Heart left ventricle (tissue), 13 donors: ENCODE results near the gene KRTAP5-3.

Source experiments
- POLR2A ChIP-seq, 2 donors: fragments of 450-650 bp; IDR thresholded peaks; one replicate each; pipeline ENCODE4 v1.6.1; 2017; ENCODE audit warnings: antibody characterized with exemption in 2 of 2, mild to moderate bottlenecking in 2 of 2, moderate library complexity in 2 of 2
- TF ChIP-seq, protein P1 (sequence below), 12 donors: fragments of 200-600 bp; sonication (generic) in 4 of 12; IDR thresholded peaks; one replicate each; pipeline versions ENCODE4 v1.5.0 to v1.8.0; 2018 to 2022; ENCODE audit warnings: antibody characterized with exemption in 12 of 12, mild to moderate bottlenecking in 5 of 12
- donor health status: ischemic (EF 13 %, LVEDD 7.1; RV severe dilation, severe dysfunction).
- donor health status: DM: no; HTN: yes; CAD: no.
- donor health status: DM: no; HTN: no; CAD: no.
- donor health status: ischemic (EF 25% LVEDD 6.9; RV normal size, moderate dysfunction).
- donor health status: ischemic (EF 25% LVEDD 5.7; RV mildly dilated, moderate dysfunction).
- donor health status: ischemic (EF 35%, LVEDD 5.7; RV mildly dilated, moderate dysfunction).
- donor health status: nonischemic (EF 11% LVEDD 7.7; RV severe dilation, severe dysfunction).
- donor health status: DM: yes; HTN: yes; CAD: no.
- donor health status: PGD.
- donor health status: ischemic (EF 29% LVEDD 5.4; RV normal size, mild dysfunction).
- donor health status: nonischemic (EF 23%, LVEDD 6.1; RV moderate dilation, normal function).

DNA sequence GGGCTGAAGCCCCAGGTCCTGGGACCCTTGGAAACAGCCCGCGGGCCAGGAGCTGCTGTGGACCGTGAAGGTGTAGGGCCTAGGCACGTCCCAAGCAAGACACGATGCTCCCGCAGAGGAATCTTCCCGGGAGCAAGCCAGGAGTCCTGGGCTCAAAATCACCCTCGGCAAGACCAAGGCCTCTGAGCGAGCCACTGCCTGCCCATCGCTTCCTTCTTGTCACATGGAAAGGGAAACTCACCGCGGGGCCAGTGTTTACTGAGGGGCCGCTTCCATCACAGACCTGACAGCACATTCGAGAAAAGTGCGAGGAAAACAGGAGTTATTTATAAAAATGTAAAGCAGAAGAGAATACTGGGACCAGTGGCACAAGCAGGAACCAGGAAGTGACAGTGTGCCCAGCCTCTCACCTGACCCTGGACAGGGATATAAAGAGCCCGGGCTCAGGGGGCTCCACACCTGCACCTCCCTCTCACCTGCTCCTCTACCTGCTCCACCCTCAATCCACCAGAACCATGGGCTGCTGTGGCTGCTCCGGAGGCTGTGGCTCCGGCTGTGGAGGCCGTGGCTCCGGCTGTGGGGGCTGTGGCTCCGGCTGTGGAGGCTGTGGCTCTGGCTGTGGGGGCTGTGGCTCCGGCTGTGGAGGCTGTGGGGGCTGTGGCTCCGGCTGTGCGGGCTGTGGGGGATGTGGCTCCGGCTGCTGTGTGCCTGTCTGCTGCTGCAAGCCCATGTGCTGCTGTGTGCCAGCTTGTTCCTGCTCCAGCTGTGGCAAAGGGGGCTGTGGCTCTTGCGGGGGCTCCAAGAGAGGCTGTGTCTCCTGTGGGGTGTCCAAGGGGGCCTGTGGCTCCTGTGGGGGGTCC, 21.3 kb upstream of the KRTAP5-3 start, which contains the start of gene KRTAP5-5:
- TF ChIP-seq, protein P1, sequence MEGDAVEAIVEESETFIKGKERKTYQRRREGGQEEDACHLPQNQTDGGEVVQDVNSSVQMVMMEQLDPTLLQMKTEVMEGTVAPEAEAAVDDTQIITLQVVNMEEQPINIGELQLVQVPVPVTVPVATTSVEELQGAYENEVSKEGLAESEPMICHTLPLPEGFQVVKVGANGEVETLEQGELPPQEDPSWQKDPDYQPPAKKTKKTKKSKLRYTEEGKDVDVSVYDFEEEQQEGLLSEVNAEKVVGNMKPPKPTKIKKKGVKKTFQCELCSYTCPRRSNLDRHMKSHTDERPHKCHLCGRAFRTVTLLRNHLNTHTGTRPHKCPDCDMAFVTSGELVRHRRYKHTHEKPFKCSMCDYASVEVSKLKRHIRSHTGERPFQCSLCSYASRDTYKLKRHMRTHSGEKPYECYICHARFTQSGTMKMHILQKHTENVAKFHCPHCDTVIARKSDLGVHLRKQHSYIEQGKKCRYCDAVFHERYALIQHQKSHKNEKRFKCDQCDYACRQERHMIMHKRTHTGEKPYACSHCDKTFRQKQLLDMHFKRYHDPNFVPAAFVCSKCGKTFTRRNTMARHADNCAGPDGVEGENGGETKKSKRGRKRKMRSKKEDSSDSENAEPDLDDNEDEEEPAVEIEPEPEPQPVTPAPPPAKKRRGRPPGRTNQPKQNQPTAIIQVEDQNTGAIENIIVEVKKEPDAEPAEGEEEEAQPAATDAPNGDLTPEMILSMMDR (IDR thresholded peaks at IDR 0.05): no peak
- no peak for TF ChIP-seq POLR2A (IDR thresholded peaks at IDR 0.05)
